GM18526 (cell line): ENCODE measurements around the gene INSIG2.

Experiments
- POLR2A ChIP-seq: IDR thresholded peaks from 3 replicates; pipeline ENCODE4 v1.6.1; 2011; ENCODE audit not compliant: insufficient read length; ENCODE audit errors: extremely low read depth

INSIG2 gene

GRCh38 chr2:118054213-118055008, 33.9 kb upstream of the INSIG2 start:
- TF ChIP-seq POLR2A = no peak

GRCh38 chr2:118055512-118056164, 32.6 kb upstream of the INSIG2 start:
- TF ChIP-seq POLR2A = no peak

GRCh38 chr2:118056165-118056534, 32.1 kb upstream of the INSIG2 start:
- TF ChIP-seq POLR2A = no peak

- no peak for TF ChIP-seq POLR2A
Observed at GRCh38 chr2:118056801-118057200, 31.5 kb upstream of the INSIG2 start.

- no peak for TF ChIP-seq POLR2A
Observed at GRCh38 chr2:118058951-118059350, 29.3 kb upstream of the INSIG2 start.

- no peak for TF ChIP-seq POLR2A
Observed at GRCh38 chr2:118059919-118060478, 28.3 kb upstream of the INSIG2 start.

- TF ChIP-seq POLR2A = no peak
Observed at GRCh38 chr2:118061135-118061955, 26.9 kb upstream of the INSIG2 start.

- TF ChIP-seq POLR2A = no peak
Observed at GRCh38 chr2:118062048-118062447, 26.2 kb upstream of the INSIG2 start.

GRCh38 chr2:118062669-118063068, 25.6 kb upstream of the INSIG2 start:
- TF ChIP-seq POLR2A = no peak

- no peak for TF ChIP-seq POLR2A
Observed at GRCh38 chr2:118065015-118065706, 23.1 kb upstream of the INSIG2 start.

- TF ChIP-seq POLR2A = no peak
Observed at GRCh38 chr2:118065921-118066511, 22.3 kb upstream of the INSIG2 start.

- no peak for TF ChIP-seq POLR2A
Observed at GRCh38 chr2:118077636-118078247, 10.5 kb upstream of the INSIG2 start.

GRCh38 chr2:118078734-118079133, 9.5 kb upstream of the INSIG2 start:
- TF ChIP-seq POLR2A = no peak

- TF ChIP-seq POLR2A = no peak
Observed at GRCh38 chr2:118084491-118085089, 3.7 kb upstream of the INSIG2 start.
